GM10248 (cell line): ENCODE results near the gene SP2.

Experiments
- CTCF ChIA-PET: fragments of 300-600 bp; sonication (Branson Sonifier 250); formaldehyde crosslinking; extraction: SDS; loops from one replicate; lab custom pipeline; 2021; ENCODE audit warnings: antibody characterized with exemption; lab: Yijun Ruan, JAX
- POLR2A ChIA-PET: fragments of 350-650 bp; sonication (Branson Sonifier 250); formaldehyde crosslinking; extraction: SDS; loops from one replicate; lab custom pipeline; 2020; ENCODE audit warnings: antibody characterized with exemption; lab: Yijun Ruan, JAX
- DNase-seq: peaks from one replicate; pipeline ENCODE4 v3.0.0; 2012; ENCODE audit errors: extremely low spot score
- CTCF ChIP-seq: IDR thresholded peaks from 2 replicates; pipeline ENCODE4 v1.5.1; 2012; ENCODE audit warnings: mild to moderate bottlenecking, low read depth; ENCODE audit errors: extremely low read depth, missing control alignments, control extremely low read depth

Gene SP2

GRCh38 chr17:47956791-47957590, 61.0 kb downstream of the SP2 start:
- ChIA-PET POLR2A (no interaction called here), CTCF (interaction anchor here (1.1 to 25.3 kb wide), 5 partner anchors 11 to 70 kb away, joined by 4 to 584 read pairs (median 6); partner anchors contain the start of genes CDK5RAP3 and PNPO)
- DNase-seq = no peak
- TF ChIP-seq CTCF = no peak

GRCh38 chr17:47957591-47958490, 61.8 kb downstream of the SP2 start, which contains the start of gene PRR15L:
TSS of gene PRR15L (minus strand) at chr17:47957883. CDS start at chr17:47953234, 4,649 bp downstream.
- no peak for TF ChIP-seq CTCF
- CTCF ChIA-PET = interaction anchor here (1.1 to 25.3 kb wide), 4 partner anchors 10 to 56 kb away, joined by 4 to 584 read pairs (median 206); partner anchors contain the start of genes CDK5RAP3 and PNPO
- POLR2A ChIA-PET = interaction anchor here (0.6 kb wide), 1 partner anchor 203 kb away, joined by 3 read pairs; no protein-coding TSS in a partner anchor
- no peak for DNase-seq

GRCh38 chr17:47959825-47960655, 64.0 kb downstream of the SP2 start:
- no peak for DNase-seq
- TF ChIP-seq CTCF = no peak
- ChIA-PET POLR2A (interaction anchor here (0.6 to 0.7 kb wide), 2 partner anchors 43 to 129 kb away, joined by 4 to 6 read pairs; no protein-coding TSS in a partner anchor), CTCF (interaction anchor here (0.6 to 25.3 kb wide), 5 partner anchors 8 to 119 kb away, joined by 3 to 584 read pairs (median 5); partner anchors contain the start of genes CDK5RAP3, PNPO, PRR15L and SCRN2)

GRCh38 chr17:47961406-47961805, 65.4 kb downstream of the SP2 start:
- no peak for DNase-seq
- no peak for TF ChIP-seq CTCF
- CTCF ChIA-PET = interaction anchor here (1.2 to 25.3 kb wide), 4 partner anchors 6 to 57 kb away, joined by 3 to 584 read pairs (median 294); partner anchors contain the start of genes CDK5RAP3, PNPO and PRR15L
- POLR2A ChIA-PET = interaction anchor here (0.7 kb wide), 1 partner anchor 157 kb away, joined by 4 read pairs; no protein-coding TSS in a partner anchor

GRCh38 chr17:47962901-47963300, 66.9 kb downstream of the SP2 start:
- CTCF ChIA-PET = interaction anchor here (1.4 to 25.3 kb wide), 3 partner anchors 5 to 15 kb away, joined by 4 to 584 read pairs (median 584); partner anchors contain the start of genes CDK5RAP3, PNPO and PRR15L
- DNase-seq = no peak
- no peak for TF ChIP-seq CTCF
- POLR2A ChIA-PET = no interaction called here
